H9 (cell line): Measurements from ENCODE around the gene OSBP2. TPM values are rescaled to one million over a fixed set of nuclear protein-coding genes. Genes with fewer than 3 reads are reported as not detected.

Experiments used
- DNase-seq: peaks from one replicate; pipeline ENCODE4 v3.0.0-alpha.2; 2017
- H2AFZ ChIP-seq: one replicate; pipeline ENCODE4 v1.6.1; 2013; ENCODE audit warnings: mild to moderate bottlenecking, low read length, control low read depth, moderate library complexity
- H2AK5ac ChIP-seq: 2 replicates; pipeline ENCODE4 v1.6.1; 2013; ENCODE audit warnings: low read length, control low read depth, mixed read lengths; ENCODE audit not compliant: insufficient read length
- H2BK120ac ChIP-seq: one replicate; pipeline ENCODE4 v1.6.1; 2013; ENCODE audit warnings: low read depth, mild to moderate bottlenecking, low read length, control low read depth, inconsistent platforms; ENCODE audit not compliant: poor library complexity, severe bottlenecking
- H2BK12ac ChIP-seq: 2 replicates; pipeline ENCODE4 v1.6.1; 2013; ENCODE audit warnings: low read length, control low read depth, mixed read lengths, low read depth; ENCODE audit not compliant: insufficient read length
- H2BK15ac ChIP-seq: 2 replicates; pipeline ENCODE4 v1.6.1; 2013; ENCODE audit warnings: low read depth, low read length, control low read depth
- H2BK20ac ChIP-seq: one replicate; pipeline ENCODE4 v1.6.1; 2013; ENCODE audit warnings: low read depth, mild to moderate bottlenecking, low read length, control low read depth, inconsistent platforms; ENCODE audit not compliant: poor library complexity, severe bottlenecking
- H2BK5ac ChIP-seq: 2 replicates; pipeline ENCODE4 v1.6.1; 2013; ENCODE audit warnings: low read length, control low read depth, mixed read lengths; ENCODE audit not compliant: insufficient read length
- H3K14ac ChIP-seq: 2 replicates; pipeline ENCODE4 v1.6.1; 2013; ENCODE audit warnings: low read length, control low read depth; ENCODE audit not compliant: insufficient read depth
- H3K18ac ChIP-seq: 2 replicates; pipeline ENCODE4 v1.6.1; 2013; ENCODE audit warnings: low read depth, mild to moderate bottlenecking, mixed read lengths, low read length, control low read depth; ENCODE audit not compliant: insufficient read length
- H3K23ac ChIP-seq: 2 replicates; pipeline ENCODE4 v1.6.1; 2013; ENCODE audit warnings: low read length, control low read depth, mixed read lengths, low read depth; ENCODE audit not compliant: insufficient read length
- H3K23me2 ChIP-seq: 2 replicates; pipeline ENCODE4 v1.6.1; 2013; ENCODE audit warnings: low read depth, mild to moderate bottlenecking, mixed read lengths, low read length, control low read depth; ENCODE audit not compliant: insufficient read length, poor library complexity, severe bottlenecking
- H3K27ac ChIP-seq: 2 replicates; pipeline ENCODE4 v1.5.1; 2013; ENCODE audit warnings: low read length, control low read depth, mixed read lengths, low read depth; ENCODE audit not compliant: insufficient read length
- H3K27me3 ChIP-seq: 2 replicates; pipeline ENCODE4 v1.6.1; 2013; ENCODE audit warnings: low read length, control low read depth, inconsistent platforms; ENCODE audit not compliant: insufficient read depth
- H3K4ac ChIP-seq: 2 replicates; pipeline ENCODE4 v1.6.1; 2013; ENCODE audit warnings: low read depth, mild to moderate bottlenecking, control low read depth, inconsistent platforms, low read length, moderate library complexity
- H3K4me1 ChIP-seq: 2 replicates; pipeline ENCODE4 v1.6.1; 2013; ENCODE audit warnings: low read length, control low read depth, inconsistent platforms; ENCODE audit not compliant: insufficient read depth
- H3K4me2 ChIP-seq: 2 replicates; pipeline ENCODE4 v1.6.1; 2013; ENCODE audit warnings: low read length, control low read depth, mixed read lengths; ENCODE audit not compliant: insufficient read length, insufficient read depth
- H3K56ac ChIP-seq: 2 replicates; pipeline ENCODE4 v1.6.1; 2013; ENCODE audit warnings: low read depth, mild to moderate bottlenecking, mixed read lengths, low read length, control low read depth; ENCODE audit not compliant: insufficient read length
- H3K79me1 ChIP-seq: 2 replicates; pipeline ENCODE4 v1.6.1; 2013; ENCODE audit warnings: low read depth, mild to moderate bottlenecking, moderate library complexity, low read length, control low read depth, inconsistent platforms; ENCODE audit not compliant: insufficient read depth, poor library complexity, severe bottlenecking
- H3K79me2 ChIP-seq: 2 replicates; pipeline ENCODE4 v1.6.1; 2013; ENCODE audit warnings: low read length, control low read depth, inconsistent platforms; ENCODE audit not compliant: insufficient read depth
- H3K9ac ChIP-seq: 2 replicates; pipeline ENCODE4 v1.6.1; 2013; ENCODE audit warnings: low read length, control low read depth, mixed read lengths; ENCODE audit not compliant: insufficient read length; ENCODE audit errors: extremely low read depth
- H3K9me3 ChIP-seq: one replicate; pipeline ENCODE4 v1.6.1; 2013; ENCODE audit warnings: low read depth, low read length, inconsistent platforms; ENCODE audit not compliant: control insufficient read depth
- H3T11ph ChIP-seq: one replicate; pipeline ENCODE4 v1.6.1; 2013; ENCODE audit warnings: mild to moderate bottlenecking, low read length, control low read depth, inconsistent platforms
- H4K20me1 ChIP-seq: one replicate; pipeline ENCODE4 v1.6.1; 2013; ENCODE audit not compliant: control insufficient read depth, insufficient read length, insufficient read depth
- H4K5ac ChIP-seq: 2 replicates; pipeline ENCODE4 v1.6.1; 2013; ENCODE audit warnings: low read depth, mild to moderate bottlenecking, mixed read lengths, low read length, control low read depth; ENCODE audit not compliant: insufficient read length
- H4K8ac ChIP-seq: replicated peaks from 2 replicates; pipeline ENCODE4 v1.6.1; 2013; ENCODE audit warnings: low read length, control low read depth, mixed read lengths, low read depth; ENCODE audit not compliant: insufficient read length
- H4K91ac ChIP-seq: 2 replicates; pipeline ENCODE4 v1.6.1; 2013; ENCODE audit warnings: low read depth, mild to moderate bottlenecking, moderate library complexity, mixed read lengths, low read length, control low read depth; ENCODE audit not compliant: insufficient read length
- H3K27ac Mint-ChIP-seq, 3 experiments: 2 replicates in 2 of 3; 3 replicates in 1 of 3; pipeline ENCODE4 v1.8.0; 2020 to 2021; ENCODE audit warnings: mixed read lengths in 3 of 3, mild to moderate bottlenecking in 1 of 3, moderate library complexity in 1 of 3
- H3K27me3 Mint-ChIP-seq: 2 replicates; pipeline ENCODE4 v1.8.0; 2021; ENCODE audit warnings: low read depth, mild to moderate bottlenecking, moderate library complexity, mixed read lengths
- H3K36me3 Mint-ChIP-seq, 3 experiments: 2 replicates in 2 of 3; 3 replicates in 1 of 3; pipeline ENCODE4 v1.8.0; 2020 to 2021; ENCODE audit warnings: low read depth in 3 of 3, mixed read lengths in 3 of 3; ENCODE audit not compliant: insufficient read depth in 1 of 3
- H3K4me1 Mint-ChIP-seq, 2 experiments: 2 replicates each; pipeline ENCODE4 v1.8.0; 2020; ENCODE audit warnings: mixed read lengths in 2 of 2
- H3K4me3 Mint-ChIP-seq, 2 experiments: 2 replicates in 1 of 2; 3 replicates in 1 of 2; pipeline ENCODE4 v1.8.0; 2020 to 2021; ENCODE audit warnings: mild to moderate bottlenecking in 2 of 2, mixed read lengths in 2 of 2, moderate library complexity in 1 of 2
- H3K9me3 Mint-ChIP-seq, 2 experiments: 2 replicates in 1 of 2; 3 replicates in 1 of 2; pipeline ENCODE4 v1.8.0; 2020; ENCODE audit warnings: mild to moderate bottlenecking in 2 of 2, mixed read lengths in 2 of 2, moderate library complexity in 1 of 2
- CTCF ChIP-seq: fragments of 200-600 bp; sonication (generic); conservative IDR thresholded peaks from 3 replicates; pipeline ENCODE4 v1.8.0; 2021; ENCODE audit warnings: antibody characterized with exemption, mild to moderate bottlenecking
- WGBS: extraction: QIAGEN DNeasy Blood & Tissue Kit; methylation state at CpG from one replicate; pipeline ENCODE4 v1.1.7; 2013; ENCODE audit warnings: missing lambda C conversion rate, low lambda C conversion rate, mixed read lengths; ENCODE audit not compliant: insufficient read length; ENCODE audit errors: extremely low coverage; 5-methylcytosine and 5-hydroxymethylcytosine counted together
- total RNA-seq: library from RNA; stranded (reverse); gene quantifications from 2 replicates; pipeline ENCODE4 v1.2.1, GENCODE V29; 2021

OSBP2 gene
- total RNA-seq, 1 experiment from 2014 or later: 3.4 TPM

GRCh38 chr22:30795118-30795517, 100.4 kb downstream of the OSBP2 start:
- H3K4me1 Mint-ChIP-seq: no peaks in the 10 kb centered on the region
- H3K27me3 ChIP-seq: no peaks in the 10 kb centered on the region
- no peak overlapping the region for H3K23ac ChIP-seq
- no peak overlapping the region for H3K27ac Mint-ChIP-seq
- H2BK12ac ChIP-seq: no peak overlapping the region
- H3K36me3 Mint-ChIP-seq: no peaks in the 10 kb centered on the region; a peak in 1 of 7 replicates
- H4K5ac ChIP-seq: no peak overlapping the region
- no peak overlapping the region for H3K56ac ChIP-seq
- no peaks in the 10 kb centered on the region for H3K79me1 ChIP-seq
- H2AFZ ChIP-seq: no peak overlapping the region
- no peaks in the 10 kb centered on the region for H3K9me3 ChIP-seq
- H3K23me2 ChIP-seq: no peaks in the 10 kb centered on the region
- H2AK5ac ChIP-seq: no peak overlapping the region
- H4K20me1 ChIP-seq: no peaks in the 10 kb centered on the region
- H2BK20ac ChIP-seq: no peak overlapping the region
- no peak overlapping the region for H2BK15ac ChIP-seq
- no peak overlapping the region for H3K4me3 Mint-ChIP-seq
- no peaks in the 10 kb centered on the region for H3K79me2 ChIP-seq
- H3K27ac ChIP-seq: no peak overlapping the region
- no peaks in the 10 kb centered on the region for H3K4me1 ChIP-seq
- peaks cover 12% of the 10 kb centered on the region for H3K27me3 Mint-ChIP-seq
- H2BK5ac ChIP-seq: no peak overlapping the region
- H4K8ac ChIP-seq: no peak overlapping the region
- DNase-seq: no peak
- no peak overlapping the region for H3K18ac ChIP-seq
- no peak overlapping the region for H4K91ac ChIP-seq
- H2BK120ac ChIP-seq: no peak overlapping the region
- H3K14ac ChIP-seq: no peak overlapping the region
- H3K9ac ChIP-seq: no peak overlapping the region
- no peak overlapping the region for H3T11ph ChIP-seq
- H3K9me3 Mint-ChIP-seq: peaks cover 6% of the 10 kb centered on the region in 2 experiments
- no peak for TF ChIP-seq CTCF
- H3K4me2 ChIP-seq: no peak overlapping the region
- H3K4ac ChIP-seq: no peak overlapping the region
- WGBS: no CpG with 5 or more reads among the region's 2 CpGs
